GM23338 (cell line): ENCODE measurements around the gene DRG2. TPM values are rescaled to one million over a fixed set of nuclear protein-coding genes. Genes with fewer than 3 reads are reported as not detected.

Source experiments
- ATAC-seq: fragments of 200-7000 bp; cut with Tn5 transposase; 3 replicates; pipeline ENCODE4 v1.9.1; 2020
- DNase-seq: peaks from one replicate; pipeline ENCODE4 v3.0.0-alpha.2; 2015; ENCODE audit warnings: low spot score
- H2AFZ ChIP-seq: fragments of 200-600 bp; sonication (generic); 2 replicates; pipeline ENCODE4 v1.8.0; 2016; ENCODE audit warnings: antibody characterized with exemption, mild to moderate bottlenecking, moderate library complexity
- H3F3A ChIP-seq: fragments of 200-600 bp; sonication (generic); replicated peaks from 2 replicates; pipeline ENCODE4 v1.8.0; 2017; ENCODE audit warnings: antibody characterized with exemption, mixed run types, low read depth
- H3K27ac ChIP-seq: fragments of 200-600 bp; sonication (generic); 2 replicates; pipeline ENCODE4 v1.6.1; 2016; ENCODE audit warnings: low read depth
- H3K27me3 ChIP-seq: fragments of 200-600 bp; sonication (generic); 2 replicates; pipeline ENCODE4 v1.8.0; 2016; ENCODE audit warnings: mild to moderate bottlenecking, mixed run types, moderate library complexity; ENCODE audit not compliant: insufficient read depth
- H3K36me3 ChIP-seq: fragments of 200-600 bp; sonication (generic); 2 replicates; pipeline ENCODE4 v1.8.0; 2016; ENCODE audit warnings: mild to moderate bottlenecking; ENCODE audit not compliant: insufficient read depth
- H3K4me1 ChIP-seq: fragments of 200-600 bp; sonication (generic); 2 replicates; pipeline ENCODE4 v1.8.0; 2016; ENCODE audit warnings: mild to moderate bottlenecking, moderate library complexity; ENCODE audit not compliant: insufficient read depth
- H3K4me2 ChIP-seq: fragments of 200-600 bp; sonication (generic); 2 replicates; pipeline ENCODE4 v1.7.1; 2017; ENCODE audit warnings: mixed run types
- H3K4me3 ChIP-seq: fragments of 200-600 bp; sonication (generic); 2 replicates; pipeline ENCODE4 v1.6.1; 2016; ENCODE audit warnings: mixed run types
- H3K79me2 ChIP-seq: fragments of 200-600 bp; sonication (generic); replicated peaks from 2 replicates; pipeline ENCODE4 v1.8.0; 2017; ENCODE audit warnings: mild to moderate bottlenecking; ENCODE audit not compliant: insufficient read depth
- H3K9me2 ChIP-seq: fragments of 200-600 bp; sonication (generic); 2 replicates; pipeline ENCODE4 v1.8.0; 2017; ENCODE audit not compliant: insufficient read depth
- H4K20me1 ChIP-seq: fragments of 200-600 bp; sonication (generic); replicated peaks from 2 replicates; pipeline ENCODE4 v1.8.0; 2017; ENCODE audit warnings: mild to moderate bottlenecking; ENCODE audit not compliant: insufficient read depth
- H3K27ac Mint-ChIP-seq: 2 replicates; pipeline ENCODE4 v1.8.0; 2020; ENCODE audit warnings: inconsistent platforms, mild to moderate bottlenecking, moderate library complexity, mixed read lengths
- H3K27me3 Mint-ChIP-seq: 3 replicates; pipeline ENCODE4 v1.8.0; 2022; ENCODE audit warnings: low read depth, mild to moderate bottlenecking, moderate library complexity, mixed read lengths, inconsistent platforms; ENCODE audit not compliant: insufficient read depth, poor library complexity
- H3K36me3 Mint-ChIP-seq: 3 replicates; pipeline ENCODE4 v1.8.0; 2021; ENCODE audit warnings: low read depth, mild to moderate bottlenecking, inconsistent platforms, moderate library complexity, mixed read lengths
- H3K4me1 Mint-ChIP-seq: 3 replicates; pipeline ENCODE4 v1.8.0; 2020; ENCODE audit warnings: mild to moderate bottlenecking, inconsistent platforms, mixed read lengths
- H3K4me3 Mint-ChIP-seq: 3 replicates; pipeline ENCODE4 v1.8.0; 2021; ENCODE audit warnings: moderate library complexity, mild to moderate bottlenecking, inconsistent platforms, mixed read lengths
- H3K9me3 Mint-ChIP-seq: 3 replicates; pipeline ENCODE4 v1.8.0; 2020; ENCODE audit warnings: moderate library complexity, mild to moderate bottlenecking, inconsistent platforms, mixed read lengths
- CTCF ChIP-seq, 2 experiments: fragments of 200-600 bp in 1 of 2; sonication (generic) in 1 of 2; conservative IDR thresholded peaks; 2 replicates each; pipeline versions ENCODE4 v1.5.1 to v1.6.1; 2016 to 2017; ENCODE audit warnings: antibody characterized with exemption in 2 of 2, low read depth in 2 of 2, mild to moderate bottlenecking in 2 of 2, moderate library complexity in 1 of 2
- EZH2 ChIP-seq: fragments of 200-600 bp; sonication (generic); IDR thresholded peaks from one replicate; pipeline ENCODE4 v1.8.0; 2017; ENCODE audit warnings: antibody characterized with exemption, mild to moderate bottlenecking, low read depth; ENCODE audit not compliant: unreplicated experiment
- JUNB ChIP-seq: IDR thresholded peaks from one replicate; pipeline ENCODE4 v1.6.1; 2016; ENCODE audit warnings: antibody characterized with exemption; ENCODE audit not compliant: unreplicated experiment
- POLR2AphosphoS5 ChIP-seq: IDR thresholded peaks from 2 replicates; pipeline ENCODE4 v1.6.1; 2016; ENCODE audit warnings: antibody characterized with exemption, low read depth
- REST ChIP-seq: IDR thresholded peaks from one replicate; pipeline ENCODE4 v1.6.1; 2018; ENCODE audit warnings: antibody characterized with exemption; ENCODE audit not compliant: unreplicated experiment
- ZNF114 ChIP-seq: fragments of 250-450 bp; sonication (Bioruptor Pico); IDR thresholded peaks from 2 replicates; pipeline ENCODE4 v1.5.0; 2020; ENCODE audit warnings: mild to moderate bottlenecking, moderate library complexity
- ZNF331 ChIP-seq: fragments of 250-450 bp; sonication (Bioruptor Pico); IDR thresholded peaks from 2 replicates; pipeline ENCODE4 v1.5.0; 2020; ENCODE audit warnings: low read depth, mild to moderate bottlenecking, moderate library complexity
- polyA plus RNA-seq: library from polyadenylated mRNA; unstranded; fragments of >200 nt; fragmentation: Nextera tagmentation; extraction: Ambion mirVana; gene quantifications from 2 replicates; pipeline ENCODE4 v1.2.1, GENCODE V29; 2016
- total RNA-seq: library from RNA; depleted of rRNA; stranded (reverse); fragments of >200 nt; shearing (Covaris generic); gene quantifications from 2 replicates; pipeline ENCODE4 v1.2.3, GENCODE V29; 2014

DRG2 gene
- total and polyA plus RNA-seq, 2 experiments from 2014 or later = 36.2 to 48.0 TPM

GRCh38 chr17:18144261-18144660 is 56.5 kb downstream of the DRG2 start:
- no peak overlapping the region for H3K4me3 Mint-ChIP-seq
- H3K9me2 ChIP-seq = no peaks in the 10 kb centered on the region
- no peaks in the 10 kb centered on the region for H3K79me2 ChIP-seq
- H3K4me1 ChIP-seq = no peaks in the 10 kb centered on the region
- DNase-seq (no peak), ATAC-seq (no peak)
- H2AFZ ChIP-seq = no peak overlapping the region
- H4K20me1 ChIP-seq = no peaks in the 10 kb centered on the region
- H3K4me3 ChIP-seq = no peak overlapping the region
- TF ChIP-seq JUNB (no peak), EZH2 (no peak), REST (no peak)
- H3K27me3 ChIP-seq = no peaks in the 10 kb centered on the region
- peaks cover 12% of the 10 kb centered on the region for H3K4me1 Mint-ChIP-seq
- no peak overlapping the region for H3K4me2 ChIP-seq
- peaks cover 16% of the 10 kb centered on the region for H3K27me3 Mint-ChIP-seq
- no peak overlapping the region for H3K27ac Mint-ChIP-seq
- H3F3A ChIP-seq = no peaks in the 10 kb centered on the region
- no peaks in the 10 kb centered on the region for H3K9me3 Mint-ChIP-seq
- no peaks in the 10 kb centered on the region for H3K36me3 ChIP-seq
- H3K27ac ChIP-seq = no peak overlapping the region
- no peaks in the 10 kb centered on the region for H3K36me3 Mint-ChIP-seq

- Histone ChIP-seq H3F3A (no peaks in the 10 kb centered on the region), H3K36me3 (no peaks in the 10 kb centered on the region), H3K27ac (no peak overlapping the region), H3K4me2 (no peak overlapping the region), H3K79me2 (no peaks in the 10 kb centered on the region), H3K4me1 (no peaks in the 10 kb centered on the region), H3K27me3 (no peaks in the 10 kb centered on the region), H3K9me2 (no peaks in the 10 kb centered on the region), H2AFZ (no peak overlapping the region), H4K20me1 (no peaks in the 10 kb centered on the region), H3K4me3 (no peak overlapping the region)
- Mint-ChIP-seq H3K9me3 (no peaks in the 10 kb centered on the region), H3K4me3 (no peak overlapping the region), H3K27me3 (peaks cover 14% of the 10 kb centered on the region), H3K27ac (no peak overlapping the region), H3K4me1 (peaks cover 9% of the 10 kb centered on the region), H3K36me3 (no peaks in the 10 kb centered on the region)
- ATAC-seq (no peak), DNase-seq (no peak)
- TF ChIP-seq ZNF114 (CRISPR knock-in tag) = no peak
- TF ChIP-seq CTCF (conservative IDR thresholded peaks at IDR 0.05; ENCODE audit: low read depth in 2 of 2) = no peak
- no peak for TF ChIP-seq POLR2AphosphoS5
- no peak for TF ChIP-seq REST
- TF ChIP-seq ZNF331 = no peak
Observed at GRCh38 chr17:18144855-18145254, 57.1 kb downstream of the DRG2 start.
